HEK293 (cell line): ENCODE measurements around the gene KIF20A.

Experiments
- CTCF ChIA-PET: fragments of 350-600 bp; formaldehyde crosslinking; extraction: SDS; loops from one replicate; lab custom pipeline; 2021; ENCODE audit warnings: antibody characterized with exemption; lab: Yijun Ruan, JAX
- POLR2A ChIA-PET: fragments of 300-600 bp; formaldehyde crosslinking; extraction: SDS; loops from one replicate; lab custom pipeline; 2020; ENCODE audit warnings: antibody characterized with exemption, inconsistent platforms; lab: Yijun Ruan, JAX
- H3K27ac ChIP-seq: fragments of 200-500 bp; sonication (Bioruptor generic); 2 replicates; pipeline ENCODE4 v1.5.1; 2014; ENCODE audit warnings: low read depth, low read length, control low read depth, inconsistent platforms; ENCODE audit errors: extremely low read depth
- H3K36me3 ChIP-seq, 2 experiments: fragments of 200-500 bp in 1 of 2; sonication (Bioruptor generic) in 1 of 2; 1 replicate in 1 of 2; 2 replicates in 1 of 2; pipeline ENCODE4 v1.5.1; 2014 to 2017; ENCODE audit warnings: inconsistent platforms in 2 of 2, low read length in 2 of 2; ENCODE audit not compliant: control insufficient read depth in 2 of 2, insufficient read depth in 1 of 2
- H3K4me1 ChIP-seq: fragments of 200-500 bp; sonication (Bioruptor generic); 2 replicates; pipeline ENCODE4 v1.5.1; 2014; ENCODE audit warnings: mild to moderate bottlenecking, low read length, inconsistent platforms; ENCODE audit not compliant: control insufficient read depth, insufficient read depth
- H3K4me3 ChIP-seq: 2 replicates; pipeline ENCODE4 v1.5.1; 2011; ENCODE audit warnings: low read depth, mild to moderate bottlenecking, control low read depth, low read length, moderate library complexity
- H3K9me3 ChIP-seq: fragments of 200-500 bp; sonication (Bioruptor generic); 2 replicates; pipeline ENCODE4 v1.5.1; 2014; ENCODE audit warnings: low read depth, low read length, inconsistent platforms; ENCODE audit not compliant: control insufficient read depth, insufficient read depth
- KLF1 ChIP-seq: fragments of 450-650 bp; formaldehyde crosslinking; IDR thresholded peaks from 2 replicates; pipeline ENCODE4 v1.5.1; 2016; ENCODE audit warnings: missing biosample characterization, missing genetic modification characterization
- OSR2 ChIP-seq: fragments of 450-650 bp; formaldehyde crosslinking; IDR thresholded peaks from 2 replicates; pipeline ENCODE4 v1.5.1; 2016; ENCODE audit warnings: missing biosample characterization, missing genetic modification characterization
- PRDM10 ChIP-seq: fragments of 450-650 bp; formaldehyde crosslinking; IDR thresholded peaks from 2 replicates; pipeline ENCODE4 v1.5.1; 2016; ENCODE audit warnings: missing biosample characterization, missing genetic modification characterization
- SCRT2 ChIP-seq: fragments of 450-650 bp; formaldehyde crosslinking; IDR thresholded peaks from 2 replicates; pipeline ENCODE4 v1.5.1; 2016; ENCODE audit warnings: missing biosample characterization, missing genetic modification characterization
- SETDB1 ChIP-seq: IDR thresholded peaks from one replicate; pipeline ENCODE4 v1.6.1; 2017; ENCODE audit warnings: mild to moderate bottlenecking, low read length, moderate library complexity, mixed read lengths; ENCODE audit not compliant: insufficient read length
- ZBTB21 ChIP-seq: fragments of 450-650 bp; formaldehyde crosslinking; IDR thresholded peaks from 2 replicates; pipeline ENCODE4 v1.5.1; 2017; ENCODE audit warnings: missing biosample characterization, missing genetic modification characterization
- ZNF223 ChIP-seq: fragments of 450-650 bp; formaldehyde crosslinking; IDR thresholded peaks from 2 replicates; pipeline ENCODE4 v1.5.1; 2016; ENCODE audit warnings: missing biosample characterization, missing genetic modification characterization
- ZNF280D ChIP-seq: fragments of 450-650 bp; formaldehyde crosslinking; IDR thresholded peaks from 2 replicates; pipeline ENCODE4 v1.5.1; 2016; ENCODE audit warnings: missing biosample characterization, missing genetic modification characterization
- ZNF341 ChIP-seq: fragments of 450-650 bp; formaldehyde crosslinking; IDR thresholded peaks from 2 replicates; pipeline ENCODE4; 2016; ENCODE audit warnings: low read depth, missing biosample characterization, missing genetic modification characterization
- ZNF404 ChIP-seq: fragments of 450-650 bp; formaldehyde crosslinking; IDR thresholded peaks from 2 replicates; pipeline ENCODE4 v1.5.1; 2017; ENCODE audit warnings: missing biosample characterization, missing genetic modification characterization
- ZNF449 ChIP-seq: fragments of 450-650 bp; formaldehyde crosslinking; IDR thresholded peaks from 2 replicates; pipeline ENCODE4 v1.5.1; 2017; ENCODE audit warnings: missing biosample characterization, mild to moderate bottlenecking, missing genetic modification characterization, moderate library complexity
- ZNF558 ChIP-seq: fragments of 450-650 bp; formaldehyde crosslinking; IDR thresholded peaks from 2 replicates; pipeline ENCODE4 v1.5.1; 2016; ENCODE audit warnings: missing biosample characterization, missing genetic modification characterization
- ZNF629 ChIP-seq: fragments of 450-650 bp; formaldehyde crosslinking; IDR thresholded peaks from 2 replicates; pipeline ENCODE4 v1.5.1; 2017; ENCODE audit warnings: missing biosample characterization, missing genetic modification characterization
- ZNF692 ChIP-seq: fragments of 450-650 bp; formaldehyde crosslinking; IDR thresholded peaks from 2 replicates; pipeline ENCODE4 v1.5.1; 2016; ENCODE audit warnings: missing biosample characterization, missing genetic modification characterization
- ZSCAN30 ChIP-seq: fragments of 450-650 bp; IDR thresholded peaks from 2 replicates; pipeline ENCODE4 v1.5.1; 2018; ENCODE audit warnings: missing biosample characterization, mild to moderate bottlenecking, missing genetic modification characterization, moderate library complexity
- ZSCAN5A ChIP-seq: fragments of 450-650 bp; formaldehyde crosslinking; IDR thresholded peaks from 2 replicates; pipeline ENCODE4 v1.5.1; 2016; ENCODE audit warnings: missing biosample characterization, missing genetic modification characterization

KIF20A gene

GRCh38 chr5:138226910-138227309 is 48.0 kb downstream of the KIF20A start:
- CTCF ChIA-PET = no interaction called here
- POLR2A ChIA-PET = no interaction called here
- no peak overlapping the region for H3K4me3 ChIP-seq
- H3K27ac ChIP-seq = no peak overlapping the region
- TF ChIP-seq SCRT2 (tag by site-specific recombination) (0 out of 2 replicates have a peak, but pooled peaks have one; percentile 18), ZBTB21 (tag by site-specific recombination) (no peak), ZNF341 (tag by site-specific recombination) (no peak), SETDB1 (peak; percentile 12)
- H3K4me1 ChIP-seq = peaks cover 18% of the 10 kb centered on the region
- no peaks in the 10 kb centered on the region for H3K36me3 ChIP-seq
- H3K9me3 ChIP-seq = no peaks in the 10 kb centered on the region

GRCh38 chr5:138229387-138229786 is 50.5 kb downstream of the KIF20A start:
- Histone ChIP-seq H3K36me3 (no peaks in the 10 kb centered on the region), H3K27ac (no peak overlapping the region), H3K4me1 (peaks cover 18% of the 10 kb centered on the region), H3K4me3 (no peak overlapping the region), H3K9me3 (no peaks in the 10 kb centered on the region)
- TF ChIP-seq ZSCAN5A (no peak), ZSCAN30 (no peak), ZNF404 (tag by site-specific recombination) (no peak), ZNF558 (tag by site-specific recombination) (no peak)
- ChIA-PET CTCF (interaction anchor here (0.6 to 1.8 kb wide), 3 partner anchors 10 to 124 kb away, joined by 3 to 4 read pairs (median 4); partner anchors contain the start of gene KDM3B), POLR2A (interaction anchor here (1.1 to 1.6 kb wide), 3 partner anchors 12 to 101 kb away, joined by 3 to 11 read pairs (median 3); partner anchors contain the start of gene CDC23)

- H3K27ac ChIP-seq = no peak overlapping the region
- H3K4me3 ChIP-seq = no peak overlapping the region
- no peaks in the 10 kb centered on the region for H3K36me3 ChIP-seq
- H3K9me3 ChIP-seq = no peaks in the 10 kb centered on the region
- H3K4me1 ChIP-seq = peaks cover 18% of the 10 kb centered on the region
- CTCF ChIA-PET = interaction anchor here (0.5 to 1.8 kb wide), 7 partner anchors 9 to 307 kb away, joined by 3 to 5 read pairs (median 3); partner anchors contain the start of gene KDM3B
- POLR2A ChIA-PET = interaction anchor here (0.5 to 1.6 kb wide), 4 partner anchors 11 to 101 kb away, joined by 3 to 11 read pairs (median 3); partner anchors contain the start of gene CDC23
- TF ChIP-seq ZNF629 (tag by site-specific recombination) = peak; percentile 58
- TF ChIP-seq ZNF223 (tag by site-specific recombination) = no peak
- no peak for TF ChIP-seq ZNF449 (tag by site-specific recombination)
- peak; percentile 97 for TF ChIP-seq OSR2 (tag by site-specific recombination)
- peak; percentile 64 for TF ChIP-seq ZNF692 (tag by site-specific recombination)
- TF ChIP-seq PRDM10 (tag by site-specific recombination) = peak; percentile 38; the same call in 1 of the 2 replicates
- TF ChIP-seq KLF1 = 0 out of 2 replicates have a peak, but pooled peaks have one; percentile 13
- 0 out of 2 replicates have a peak, but pooled peaks have one; percentile 18 for TF ChIP-seq ZNF280D (tag by site-specific recombination)
Measured at GRCh38 chr5:138230261-138230660, 51.3 kb downstream of the KIF20A start.
